Astrocyte (in vitro differentiated cells and primary cell): Measurements from ENCODE around the gene DRC7. TPM values are rescaled to one million over a fixed set of nuclear protein-coding genes. Genes with fewer than 3 reads are reported as not detected.
A peak's percentile ranks its signal among the peaks of the same experiment; 100 is the strongest.

Source experiments
- DNase-seq: peaks from one replicate; pipeline ENCODE4 v3.0.0-alpha.2; 2010; ENCODE audit warnings: low read depth
- FAIRE-seq: peaks from 2 replicates; lab custom pipeline; 2011; peaks lifted over from hg19 to GRCh38; lab: Jason Lieb, UNC
- H2AFZ ChIP-seq: 2 replicates; pipeline ENCODE4 v1.6.0; 2012; ENCODE audit warnings: low read depth, low read length, inconsistent platforms
- H3K27ac ChIP-seq: 2 replicates; pipeline ENCODE4 v1.5.1; 2011; ENCODE audit warnings: low read depth, low read length, inconsistent platforms
- H3K27me3 ChIP-seq: 2 replicates; pipeline ENCODE4 v1.6.0; 2011; ENCODE audit warnings: low read length, inconsistent platforms; ENCODE audit not compliant: insufficient read depth
- H3K36me3 ChIP-seq: 2 replicates; pipeline ENCODE4 v1.5.1; 2011; ENCODE audit warnings: low read length, inconsistent platforms; ENCODE audit not compliant: insufficient read depth
- H3K4me1 ChIP-seq: 2 replicates; pipeline ENCODE4 v1.5.1; 2011; ENCODE audit warnings: low read length, inconsistent platforms; ENCODE audit not compliant: insufficient read depth
- H3K4me2 ChIP-seq: 2 replicates; pipeline ENCODE4 v1.6.0; 2012; ENCODE audit warnings: low read length, inconsistent platforms
- H3K4me3 ChIP-seq: 2 replicates; pipeline ENCODE4 v1.5.1; 2011; ENCODE audit warnings: low read depth, mild to moderate bottlenecking, low read length, inconsistent platforms; ENCODE audit not compliant: insufficient read depth
- H3K79me2 ChIP-seq: 2 replicates; pipeline ENCODE4 v1.6.0; 2012; ENCODE audit warnings: mild to moderate bottlenecking, low read length, inconsistent platforms; ENCODE audit not compliant: insufficient read depth
- H3K9ac ChIP-seq: 2 replicates; pipeline ENCODE4 v1.6.0; 2012; ENCODE audit warnings: mild to moderate bottlenecking, low read length, inconsistent platforms
- H3K9me3 ChIP-seq: 2 replicates; pipeline ENCODE4 v1.5.1; 2012; ENCODE audit warnings: low read depth, mild to moderate bottlenecking, low read length, inconsistent platforms; ENCODE audit not compliant: insufficient read depth
- H4K20me1 ChIP-seq: 2 replicates; pipeline ENCODE4 v1.6.0; 2012; ENCODE audit warnings: low read length, inconsistent platforms; ENCODE audit not compliant: insufficient read depth
- H3K27ac Mint-ChIP-seq: one replicate; pipeline ENCODE4 v1.8.0; 2021; ENCODE audit warnings: mild to moderate bottlenecking, mixed read lengths; ENCODE audit not compliant: unreplicated experiment
- H3K27me3 Mint-ChIP-seq: one replicate; pipeline ENCODE4 v1.8.0; 2021; ENCODE audit warnings: low read depth, mixed read lengths; ENCODE audit not compliant: unreplicated experiment
- H3K36me3 Mint-ChIP-seq: one replicate; pipeline ENCODE4 v1.8.0; 2021; ENCODE audit warnings: low read depth, mixed read lengths; ENCODE audit not compliant: unreplicated experiment
- H3K4me1 Mint-ChIP-seq: one replicate; pipeline ENCODE4 v1.8.0; 2021; ENCODE audit warnings: low read depth, mixed read lengths; ENCODE audit not compliant: unreplicated experiment
- H3K4me3 Mint-ChIP-seq: one replicate; pipeline ENCODE4 v1.8.0; 2021; ENCODE audit warnings: mild to moderate bottlenecking, moderate library complexity, mixed read lengths; ENCODE audit not compliant: unreplicated experiment
- H3K9me3 Mint-ChIP-seq: one replicate; pipeline ENCODE4 v1.8.0; 2021; ENCODE audit warnings: mild to moderate bottlenecking, mixed read lengths; ENCODE audit not compliant: unreplicated experiment
- CTCF ChIP-seq: IDR thresholded peaks from 2 replicates; pipeline ENCODE4 v1.5.1; 2011; ENCODE audit warnings: low read depth, mild to moderate bottlenecking, inconsistent platforms, low read length, moderate library complexity; ENCODE audit not compliant: insufficient read depth
- EZH2 ChIP-seq: IDR thresholded peaks from 2 replicates; pipeline ENCODE4 v1.6.1; 2012; ENCODE audit warnings: mild to moderate bottlenecking, low read length, inconsistent platforms; ENCODE audit not compliant: insufficient read depth
- total RNA-seq: library from RNA; stranded (reverse); gene quantifications from 2 replicates; pipeline ENCODE4 v1.2.1, GENCODE V29; 2021

The DRC7 gene
- total RNA-seq, 1 donor from 2014 or later: not detected

- H3K9ac ChIP-seq: no peak overlapping the region
- Mint-ChIP-seq H3K4me1 (peaks cover 14% of the 10 kb centered on the region), H3K36me3 (no peaks in the 10 kb centered on the region), H3K27ac (peak overlapping the region; percentile 26), H3K27me3 (peaks cover 2% of the 10 kb centered on the region), H3K9me3 (no peaks in the 10 kb centered on the region), H3K4me3 (no peak overlapping the region)
- H3K9me3 ChIP-seq: no peaks in the 10 kb centered on the region
- no peak for FAIRE-seq
- H4K20me1 ChIP-seq: no peaks in the 10 kb centered on the region
- H3K27me3 ChIP-seq: no peaks in the 10 kb centered on the region
- H3K4me1 ChIP-seq: peaks cover 29% of the 10 kb centered on the region
- no peaks in the 10 kb centered on the region for H3K79me2 ChIP-seq
- peak overlapping the region; percentile 29 for H3K4me2 ChIP-seq
- H3K36me3 ChIP-seq: no peaks in the 10 kb centered on the region
- TF ChIP-seq CTCF (no peak), EZH2 (no peak)
- DNase-seq: no peak
- H3K27ac ChIP-seq: no peak overlapping the region
- no peak overlapping the region for H2AFZ ChIP-seq
- H3K4me3 ChIP-seq: no peak overlapping the region
These were observed 47.3 kb upstream of the DRC7 start for GRCh38 chr16:57647136-57647875.

GRCh38 chr16:57648125-57648524, 46.5 kb upstream of the DRC7 start:
- FAIRE-seq (no peak), DNase-seq (no peak)
- Histone ChIP-seq H3K9me3 (no peaks in the 10 kb centered on the region), H3K9ac (no peak overlapping the region), H3K4me2 (no peak overlapping the region), H3K4me3 (no peak overlapping the region), H2AFZ (no peak overlapping the region), H3K27me3 (no peaks in the 10 kb centered on the region), H4K20me1 (no peaks in the 10 kb centered on the region), H3K36me3 (no peaks in the 10 kb centered on the region), H3K79me2 (no peaks in the 10 kb centered on the region), H3K27ac (no peak overlapping the region), H3K4me1 (peaks cover 26% of the 10 kb centered on the region)
- Mint-ChIP-seq H3K9me3 (no peaks in the 10 kb centered on the region), H3K36me3 (no peaks in the 10 kb centered on the region), H3K4me3 (no peak overlapping the region), H3K27me3 (peaks cover 2% of the 10 kb centered on the region), H3K4me1 (peaks cover 9% of the 10 kb centered on the region), H3K27ac (no peak overlapping the region)
- TF ChIP-seq EZH2 (no peak), CTCF (no peak)
